Measurements from ENCODE around the gene UBAC2. TPM values are rescaled to one million over a fixed set of nuclear protein-coding genes. Genes with fewer than 3 reads are reported as not detected.
A peak's percentile ranks its signal among the peaks of the same experiment; 100 is the strongest.

Gene UBAC2
- total RNA-seq, 1 donor, result 45.3 TPM

DNA sequence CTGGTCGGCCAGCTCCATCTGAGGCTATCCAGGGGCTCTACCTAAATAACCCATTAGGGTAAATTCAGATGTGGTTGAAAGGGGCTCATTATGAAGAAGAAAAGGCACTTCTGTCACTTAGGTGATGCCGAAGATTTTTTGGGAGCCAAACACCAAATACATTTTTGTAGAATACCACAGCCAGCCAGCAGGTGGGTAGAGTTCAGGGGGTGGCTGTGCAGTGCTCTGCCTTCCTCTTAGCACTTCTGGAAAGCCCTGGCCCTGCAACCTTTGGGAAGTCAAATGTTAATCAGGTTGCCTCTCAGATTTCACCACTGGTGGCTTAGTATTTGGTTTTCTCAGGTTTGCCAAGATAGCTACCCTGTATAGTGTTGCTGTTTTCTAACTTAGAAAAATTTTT is 76.1 kb downstream of the UBAC2 start:
- TF ChIP-seq, protein P1, sequence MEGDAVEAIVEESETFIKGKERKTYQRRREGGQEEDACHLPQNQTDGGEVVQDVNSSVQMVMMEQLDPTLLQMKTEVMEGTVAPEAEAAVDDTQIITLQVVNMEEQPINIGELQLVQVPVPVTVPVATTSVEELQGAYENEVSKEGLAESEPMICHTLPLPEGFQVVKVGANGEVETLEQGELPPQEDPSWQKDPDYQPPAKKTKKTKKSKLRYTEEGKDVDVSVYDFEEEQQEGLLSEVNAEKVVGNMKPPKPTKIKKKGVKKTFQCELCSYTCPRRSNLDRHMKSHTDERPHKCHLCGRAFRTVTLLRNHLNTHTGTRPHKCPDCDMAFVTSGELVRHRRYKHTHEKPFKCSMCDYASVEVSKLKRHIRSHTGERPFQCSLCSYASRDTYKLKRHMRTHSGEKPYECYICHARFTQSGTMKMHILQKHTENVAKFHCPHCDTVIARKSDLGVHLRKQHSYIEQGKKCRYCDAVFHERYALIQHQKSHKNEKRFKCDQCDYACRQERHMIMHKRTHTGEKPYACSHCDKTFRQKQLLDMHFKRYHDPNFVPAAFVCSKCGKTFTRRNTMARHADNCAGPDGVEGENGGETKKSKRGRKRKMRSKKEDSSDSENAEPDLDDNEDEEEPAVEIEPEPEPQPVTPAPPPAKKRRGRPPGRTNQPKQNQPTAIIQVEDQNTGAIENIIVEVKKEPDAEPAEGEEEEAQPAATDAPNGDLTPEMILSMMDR (IDR thresholded peaks at IDR 0.05; ENCODE audit: insufficient read depth, low read depth, low read length), result no peak
- no peak overlapping the region for H3K4me3 ChIP-seq (ENCODE audit: low read depth, low read length)
- DNase-seq (ENCODE audit: low read depth), result no peak

DNA sequence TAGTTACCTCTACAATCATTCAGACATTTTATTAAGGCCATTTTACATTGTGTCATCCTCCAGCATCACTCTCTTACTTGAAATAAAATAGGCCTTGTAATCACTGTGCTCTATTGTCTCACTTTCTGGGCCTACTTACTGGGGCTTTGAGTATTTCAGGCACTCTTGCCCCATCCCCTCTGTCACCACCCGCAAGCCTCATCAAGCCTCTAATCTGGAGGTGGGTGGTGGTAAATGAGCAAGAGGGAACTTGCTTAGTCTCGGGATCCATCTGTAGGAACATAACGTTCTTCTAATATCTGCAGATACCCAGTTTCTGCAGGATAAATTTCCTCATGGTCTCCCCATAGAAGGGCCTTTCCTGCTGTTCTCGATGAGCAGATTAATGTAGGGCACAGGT is 77.0 kb downstream of the UBAC2 start:
- TF ChIP-seq, protein P1 (IDR thresholded peaks at IDR 0.05; ENCODE audit: insufficient read depth, low read depth, low read length), result no peak
- H3K4me3 ChIP-seq (ENCODE audit: low read depth, low read length), result no peak overlapping the region
- no peak for DNase-seq (ENCODE audit: low read depth)

DNA sequence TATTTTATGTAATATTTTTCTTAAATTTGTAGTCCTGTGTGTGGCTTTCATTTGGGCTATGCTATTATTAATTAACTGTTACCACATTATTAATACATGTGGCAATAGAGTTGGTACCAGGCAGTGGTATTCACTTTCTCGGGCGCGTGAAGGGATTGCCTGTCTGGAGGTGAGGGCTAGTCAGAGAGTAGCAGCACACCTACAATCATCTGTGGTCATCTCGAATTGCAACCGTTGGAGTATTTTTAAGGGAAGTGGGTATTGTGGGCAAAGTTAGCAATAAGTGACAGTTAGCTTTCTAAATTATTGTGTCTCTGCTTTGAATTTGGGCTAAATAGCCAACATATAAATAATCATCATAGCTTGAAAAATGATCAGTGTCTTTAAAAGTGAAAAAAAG is 77.5 kb downstream of the UBAC2 start:
- TF ChIP-seq, protein P1 (IDR thresholded peaks at IDR 0.05; ENCODE audit: insufficient read depth, low read depth, low read length), result no peak
- H3K4me3 ChIP-seq (ENCODE audit: low read depth, low read length), result no peak overlapping the region
- no peak for DNase-seq (ENCODE audit: low read depth)

DNA sequence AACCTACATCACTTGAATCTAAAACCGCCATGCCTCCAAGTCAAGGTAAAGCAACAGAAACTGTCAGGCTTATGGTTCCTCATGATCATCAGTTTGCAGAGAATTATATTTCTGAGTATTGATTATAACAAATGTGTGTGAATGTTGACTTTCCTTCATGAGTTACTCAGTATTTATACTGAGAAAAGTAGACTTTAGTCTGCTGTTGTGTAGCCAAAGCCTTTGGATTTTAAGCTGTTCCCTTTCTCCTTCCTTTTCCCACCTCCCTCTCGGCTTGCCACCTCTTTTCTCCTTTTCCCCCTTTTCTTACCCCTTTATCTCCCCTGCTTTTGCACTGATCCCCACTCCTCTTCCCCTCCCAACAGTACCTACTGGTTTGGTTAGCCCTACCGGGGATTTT is 78.2 kb downstream of the UBAC2 start:
- H3K4me3 ChIP-seq (ENCODE audit: low read depth, low read length), result no peak overlapping the region
- no peak for DNase-seq (ENCODE audit: low read depth)
- TF ChIP-seq, protein P1 (IDR thresholded peaks at IDR 0.05; ENCODE audit: insufficient read depth, low read depth, low read length), result no peak

DNA sequence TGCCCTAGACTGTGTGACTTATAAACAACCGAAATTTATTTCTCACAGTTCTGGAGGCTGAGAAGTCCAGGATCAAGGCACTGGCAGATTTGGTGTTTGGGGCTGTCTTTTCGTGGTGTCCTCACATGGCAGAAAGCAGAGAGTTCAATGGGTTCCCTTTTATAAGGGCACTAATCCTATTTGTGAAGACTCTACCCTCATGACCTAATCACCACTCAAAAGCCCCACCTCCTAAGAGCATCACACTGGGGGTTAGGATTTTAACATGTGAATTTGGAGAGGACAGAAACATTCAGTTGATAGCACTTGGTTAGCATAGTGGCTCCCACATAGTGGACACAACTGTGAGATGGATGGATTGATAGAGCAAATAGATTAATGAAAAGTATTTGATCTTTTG is 79.0 kb downstream of the UBAC2 start:
- TF ChIP-seq, protein P1 (IDR thresholded peaks at IDR 0.05; ENCODE audit: insufficient read depth, low read depth, low read length), result no peak
- DNase-seq (ENCODE audit: low read depth), result no peak
- H3K4me3 ChIP-seq (ENCODE audit: low read depth, low read length), result no peak overlapping the region

DNA sequence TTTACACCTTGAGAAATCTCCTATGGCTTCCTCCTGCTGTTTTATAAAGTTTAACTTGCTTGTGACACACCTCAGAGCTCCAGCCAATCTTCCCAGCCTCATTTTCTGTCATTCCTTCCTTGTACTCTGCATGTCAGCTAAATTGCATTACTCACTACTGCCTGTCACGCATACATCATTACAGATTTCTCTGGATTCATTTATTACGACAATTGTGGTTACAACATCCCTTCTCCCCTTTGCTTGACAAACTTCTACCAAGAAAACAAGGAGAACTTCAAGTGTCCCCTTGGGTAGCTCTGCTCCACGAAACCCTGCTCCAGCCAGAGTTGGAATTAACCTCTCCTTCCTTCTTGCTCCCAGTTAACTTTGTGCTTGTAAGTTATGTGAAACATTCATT is 79.5 kb downstream of the UBAC2 start:
- TF ChIP-seq, protein P1 (IDR thresholded peaks at IDR 0.05; ENCODE audit: insufficient read depth, low read depth, low read length), result no peak
- peak; percentile 31 for DNase-seq (ENCODE audit: low read depth)
- H3K4me3 ChIP-seq (ENCODE audit: low read depth, low read length), result no peak overlapping the region

DNA sequence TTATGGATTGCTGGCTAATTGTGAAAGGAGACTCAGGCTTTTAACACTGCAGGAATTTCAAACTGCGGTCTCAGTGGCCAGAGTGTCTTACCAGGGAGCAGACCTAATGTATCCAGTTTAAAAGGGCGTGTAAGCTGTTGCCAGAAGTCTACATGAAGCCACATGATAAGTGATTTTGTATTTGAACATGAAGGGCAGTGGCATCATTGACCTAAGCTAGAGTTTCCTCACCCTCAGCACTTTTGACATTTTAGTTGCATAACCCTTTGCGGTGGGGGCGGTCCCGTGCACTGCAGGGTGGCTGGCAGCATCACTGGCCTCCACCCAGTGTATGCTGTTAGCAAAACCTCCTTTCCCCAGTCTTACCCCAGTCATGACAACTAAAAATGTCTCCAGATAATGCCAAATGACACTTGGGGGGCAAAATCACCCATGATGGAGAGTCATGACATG is 81.2 kb downstream of the UBAC2 start:
- TF ChIP-seq, protein P1 (IDR thresholded peaks at IDR 0.05; ENCODE audit: insufficient read depth, low read depth, low read length), result no peak
- DNase-seq (ENCODE audit: low read depth), result peak; percentile 53

More for the DNA sequence above, 81.2 kb downstream of the UBAC2 start:
- no peak overlapping the region for H3K4me3 ChIP-seq (ENCODE audit: low read depth, low read length)

Measured in fibroblast of villous mesenchyme (primary cell).